HG02798 (cell line): ENCODE data around the gene BLNK.

Source experiments
- ATAC-seq: cut with Tn5 transposase; IDR thresholded peaks from one replicate; pipeline ENCODE4 v1.9.1; 2021; ENCODE audit warnings: mild to moderate bottlenecking; ENCODE audit not compliant: unreplicated experiment, poor library complexity

Gene BLNK

GRCh38 chr10:96165726-96166125, 105.6 kb downstream of the BLNK start:
- ATAC-seq = no peak

- ATAC-seq = no peak
Measured at GRCh38 chr10:96153070-96153469, 118.3 kb downstream of the BLNK start.

GRCh38 chr10:96152437-96152836, 118.9 kb downstream of the BLNK start:
- ATAC-seq = no peak
